BE2C (cell line): ENCODE results near the gene MIGA2.
A peak's percentile ranks its signal among the peaks of the same experiment; 100 is the strongest.

ENCODE experiments used
- DNase-seq: peaks from one replicate; pipeline ENCODE4 v3.0.0-alpha.2; 2020
- H3K27me3 ChIP-seq: fragments of 250-450 bp; sonication (Bioruptor Pico); 2 replicates; pipeline ENCODE4 v1.5.1; 2020; ENCODE audit warnings: mild to moderate bottlenecking
- H3K36me3 ChIP-seq: fragments of 250-450 bp; sonication (Bioruptor Pico); 2 replicates; pipeline ENCODE4 v1.5.1; 2020; ENCODE audit warnings: mild to moderate bottlenecking
- H3K4me1 ChIP-seq: fragments of 250-450 bp; sonication (Bioruptor Pico); 2 replicates; pipeline ENCODE4 v1.5.1; 2020
- H3K4me3 ChIP-seq: 2 replicates; pipeline ENCODE4 v1.5.1; 2011; ENCODE audit warnings: low read depth, low read length
- H3K9me3 ChIP-seq: fragments of 250-450 bp; sonication (Bioruptor Pico); 2 replicates; pipeline ENCODE4 v1.5.1; 2020
- CTCF ChIP-seq: IDR thresholded peaks from 2 replicates; pipeline ENCODE4 v1.5.1; 2012; ENCODE audit warnings: mild to moderate bottlenecking, low read depth, low read length

MIGA2 gene

GRCh38 chr9:129108083-129108804 is 71.8 kb downstream of the MIGA2 start:
- no peaks in the 10 kb centered on the region for H3K36me3 ChIP-seq
- H3K9me3 ChIP-seq, result no peaks in the 10 kb centered on the region
- H3K27me3 ChIP-seq, result no peaks in the 10 kb centered on the region
- no peak for TF ChIP-seq CTCF
- no peak overlapping the region for H3K4me3 ChIP-seq
- DNase-seq, result no peak
- H3K4me1 ChIP-seq, result peaks cover under 1% of the 10 kb centered on the region; the same call in 1 of the 2 replicates

- DNase-seq, result no peak
- Histone ChIP-seq H3K4me1 (no peaks in the 10 kb centered on the region), H3K36me3 (no peaks in the 10 kb centered on the region), H3K4me3 (no peak overlapping the region), H3K9me3 (no peaks in the 10 kb centered on the region), H3K27me3 (no peaks in the 10 kb centered on the region)
- no peak for TF ChIP-seq CTCF
These were observed 72.5 kb downstream of the MIGA2 start for GRCh38 chr9:129108805-129109536.

GRCh38 chr9:129109537-129109903 is 73.1 kb downstream of the MIGA2 start:
- Histone ChIP-seq H3K9me3 (no peaks in the 10 kb centered on the region), H3K4me1 (no peaks in the 10 kb centered on the region), H3K4me3 (no peak overlapping the region), H3K27me3 (no peaks in the 10 kb centered on the region), H3K36me3 (no peaks in the 10 kb centered on the region)
- peak; percentile 46 for DNase-seq
- TF ChIP-seq CTCF, result no peak

GRCh38 chr9:129109952-129110739 is 73.7 kb downstream of the MIGA2 start:
- Histone ChIP-seq H3K4me1 (no peaks in the 10 kb centered on the region), H3K9me3 (no peaks in the 10 kb centered on the region), H3K27me3 (no peaks in the 10 kb centered on the region), H3K36me3 (no peaks in the 10 kb centered on the region), H3K4me3 (peak overlapping the region; percentile 76)
- no peak for TF ChIP-seq CTCF
- DNase-seq, result peak; percentile 31

GRCh38 chr9:129110740-129111527 is 74.5 kb downstream of the MIGA2 start, which contains the start of the genes CRAT and PTPA:
CRAT (minus strand) TSS chr9:129110793; CDS start chr9:129110509, 284 bp downstream.
PTPA (plus strand) TSS chr9:129111415; CDS start chr9:129111601, 186 bp downstream.
- Histone ChIP-seq H3K36me3 (no peaks in the 10 kb centered on the region), H3K4me3 (peak within 1 kb of the TSS; percentile 76), H3K27me3 (no peaks in the 10 kb centered on the region), H3K4me1 (no peaks in the 10 kb centered on the region), H3K9me3 (no peaks in the 10 kb centered on the region)
- no peak for TF ChIP-seq CTCF
- DNase-seq, result peak; percentile 100
